Activated CD4-positive, CD25-positive, alpha-beta regulatory T cell (primary cell): ENCODE results near the gene RDH5.

Experiments used
- DNase-seq, 4 experiments: peaks; one replicate each; lab custom pipeline; 2025; lab: John Stamatoyannopoulos, UW

The RDH5 gene

GRCh38 chr12:55696141-55696540 is 24.1 kb upstream of the RDH5 start:
- no peak for DNase-seq

- DNase-seq = no peak
These were observed 23.3 kb upstream of the RDH5 start for GRCh38 chr12:55696796-55697462.

GRCh38 chr12:55697686-55698085 is 22.5 kb upstream of the RDH5 start:
- no peak for DNase-seq

GRCh38 chr12:55698241-55698955 is 21.8 kb upstream of the RDH5 start:
- DNase-seq = no peak

- DNase-seq = no peak
These were observed 21.2 kb upstream of the RDH5 start for GRCh38 chr12:55698965-55699364.

GRCh38 chr12:55699471-55700055 is 20.6 kb upstream of the RDH5 start:
- DNase-seq = no peak

GRCh38 chr12:55700255-55701018 is 19.8 kb upstream of the RDH5 start:
- no peak for DNase-seq

GRCh38 chr12:55702861-55703260 is 17.3 kb upstream of the RDH5 start:
- DNase-seq = no peak

GRCh38 chr12:55703288-55703687 is 16.9 kb upstream of the RDH5 start:
- DNase-seq = no peak

GRCh38 chr12:55703901-55704761 is 16.1 kb upstream of the RDH5 start:
- no peak for DNase-seq

- DNase-seq = no peak
These were observed 15.1 kb upstream of the RDH5 start for GRCh38 chr12:55704824-55705718.

- DNase-seq = no peak
These were observed 14.3 kb upstream of the RDH5 start for GRCh38 chr12:55705782-55706402.

- DNase-seq = no peak
These were observed 13.5 kb upstream of the RDH5 start for GRCh38 chr12:55706568-55707218.

GRCh38 chr12:55707219-55707671 is 12.9 kb upstream of the RDH5 start:
- DNase-seq = no peak

GRCh38 chr12:55707841-55708694 is 12.1 kb upstream of the RDH5 start, which contains the start of gene ITGA7:
Gene ITGA7 (minus strand): TSS chr12:55707904. CDS start chr12:55707682, 222 bp downstream.
- DNase-seq = peak in 3 of 4 experiments; percentile 22 to 33 (median 25)

GRCh38 chr12:55708695-55709233 is 11.4 kb upstream of the RDH5 start:
- no peak for DNase-seq

- no peak for DNase-seq
These were observed 8.2 kb upstream of the RDH5 start for GRCh38 chr12:55711786-55712553.
